ENCODE measurements around the gene PSME2. TPM values are rescaled to one million over a fixed set of nuclear protein-coding genes. Genes with fewer than 3 reads are reported as not detected.

The PSME2 gene
- total RNA-seq, 1 donor from 2014 or later = 124 TPM

DNA sequence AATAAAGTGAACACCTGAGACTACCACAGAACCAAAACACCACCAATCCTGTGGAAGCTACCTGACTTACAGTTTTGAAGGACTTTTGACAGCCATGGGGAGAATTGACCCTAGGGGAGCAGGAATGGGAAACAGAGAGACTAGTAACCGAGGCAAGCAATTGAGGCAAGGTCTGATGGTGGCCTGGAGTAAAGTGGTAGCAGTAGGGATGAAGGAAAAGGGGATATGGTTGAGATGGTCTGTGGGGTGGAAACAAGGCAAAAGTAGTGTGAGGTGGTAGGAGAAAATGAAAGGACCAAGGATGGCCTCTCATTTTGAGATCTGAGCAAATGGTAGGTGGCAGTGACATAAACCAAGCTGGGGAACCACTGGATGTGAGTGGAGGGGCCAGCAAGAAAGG, 10.4 kb upstream of the PSME2 start:
- ATAC-seq (no peak), DNase-seq (ENCODE audit: low spot score) (no peak)

DNA sequence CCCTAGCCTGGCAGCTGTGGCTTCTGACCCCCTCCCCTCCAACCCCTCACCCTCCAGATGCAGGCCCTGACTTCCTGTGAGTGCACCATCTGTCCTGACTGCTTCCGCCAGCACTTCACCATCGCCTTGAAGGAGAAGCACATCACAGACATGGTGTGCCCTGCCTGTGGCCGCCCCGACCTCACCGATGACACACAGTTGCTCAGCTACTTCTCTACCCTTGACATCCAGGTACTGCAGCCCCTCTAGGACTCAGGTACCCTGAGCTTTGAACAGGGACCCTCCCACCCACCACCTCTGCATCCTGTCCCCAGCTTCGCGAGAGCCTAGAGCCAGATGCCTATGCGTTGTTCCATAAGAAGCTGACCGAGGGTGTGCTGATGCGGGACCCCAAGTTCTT, 8.7 kb upstream of the PSME2 start:
- ATAC-seq (no peak), DNase-seq (ENCODE audit: low spot score) (no peak)

GRCh38 chr14:24151404-24152080, 5.1 kb upstream of the PSME2 start:
- DNase-seq (ENCODE audit: low spot score) (no peak), ATAC-seq (no peak)

- DNase-seq (ENCODE audit: low spot score) = no peak
Measured at GRCh38 chr14:24150993-24151392, 4.6 kb upstream of the PSME2 start.

DNA sequence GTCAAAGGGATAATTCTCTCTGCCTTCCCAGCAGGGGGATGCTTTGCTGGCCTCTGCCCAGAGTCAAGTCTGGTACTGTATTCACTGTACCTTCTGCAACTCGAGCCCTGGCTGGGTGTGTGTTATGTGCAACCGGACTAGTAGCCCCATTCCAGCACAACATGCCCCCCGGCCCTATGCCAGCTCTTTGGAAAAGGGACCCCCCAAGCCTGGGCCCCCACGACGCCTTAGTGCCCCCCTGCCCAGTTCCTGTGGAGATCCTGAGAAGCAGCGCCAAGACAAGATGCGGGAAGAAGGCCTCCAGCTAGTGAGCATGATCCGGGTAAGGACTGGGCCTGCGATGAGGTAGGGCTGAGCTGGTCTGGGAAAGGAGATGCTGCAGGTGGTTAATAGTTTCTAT, 4.2 kb upstream of the PSME2 start:
- ATAC-seq (no peak), DNase-seq (ENCODE audit: low spot score) (no peak)

More at GRCh38 chr14:24150993-24151392, 4.6 kb upstream of the PSME2 start:
- no peak for ATAC-seq

GRCh38 chr14:24150061-24150460, 3.7 kb upstream of the PSME2 start:
- DNase-seq (ENCODE audit: low spot score) (no peak), ATAC-seq (no peak)

DNA sequence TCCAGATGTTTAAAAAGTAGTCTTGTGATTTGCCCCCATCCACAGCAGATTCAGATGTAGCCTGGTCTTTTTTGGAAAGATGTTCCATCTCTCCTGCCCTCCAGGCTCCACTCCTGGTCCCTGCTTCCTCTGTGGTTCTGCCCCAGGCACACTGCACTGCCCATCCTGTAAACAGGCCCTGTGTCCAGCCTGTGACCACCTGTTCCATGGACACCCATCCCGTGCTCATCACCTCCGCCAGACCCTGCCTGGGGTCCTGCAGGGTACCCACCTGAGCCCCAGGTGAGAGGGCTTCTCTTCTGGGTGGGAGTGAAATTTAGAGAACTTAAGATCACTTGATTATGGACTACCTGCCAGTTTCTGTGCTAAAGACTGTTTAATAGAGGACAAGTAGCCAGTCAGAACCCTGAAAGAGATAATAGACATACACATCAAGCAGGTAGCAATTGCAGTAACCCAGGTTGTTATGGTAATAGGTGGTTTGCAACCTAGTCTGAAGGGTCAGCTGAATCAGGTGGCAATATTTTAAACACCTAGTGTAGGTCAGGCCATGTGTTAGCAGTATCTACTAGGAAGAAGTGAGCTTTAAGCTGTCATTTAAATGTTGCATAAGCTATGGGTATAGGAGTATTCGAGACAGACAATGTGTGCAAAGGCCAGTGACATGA, 3.0 kb upstream of the PSME2 start:
- ATAC-seq (no peak), DNase-seq (ENCODE audit: low spot score) (no peak)

DNA sequence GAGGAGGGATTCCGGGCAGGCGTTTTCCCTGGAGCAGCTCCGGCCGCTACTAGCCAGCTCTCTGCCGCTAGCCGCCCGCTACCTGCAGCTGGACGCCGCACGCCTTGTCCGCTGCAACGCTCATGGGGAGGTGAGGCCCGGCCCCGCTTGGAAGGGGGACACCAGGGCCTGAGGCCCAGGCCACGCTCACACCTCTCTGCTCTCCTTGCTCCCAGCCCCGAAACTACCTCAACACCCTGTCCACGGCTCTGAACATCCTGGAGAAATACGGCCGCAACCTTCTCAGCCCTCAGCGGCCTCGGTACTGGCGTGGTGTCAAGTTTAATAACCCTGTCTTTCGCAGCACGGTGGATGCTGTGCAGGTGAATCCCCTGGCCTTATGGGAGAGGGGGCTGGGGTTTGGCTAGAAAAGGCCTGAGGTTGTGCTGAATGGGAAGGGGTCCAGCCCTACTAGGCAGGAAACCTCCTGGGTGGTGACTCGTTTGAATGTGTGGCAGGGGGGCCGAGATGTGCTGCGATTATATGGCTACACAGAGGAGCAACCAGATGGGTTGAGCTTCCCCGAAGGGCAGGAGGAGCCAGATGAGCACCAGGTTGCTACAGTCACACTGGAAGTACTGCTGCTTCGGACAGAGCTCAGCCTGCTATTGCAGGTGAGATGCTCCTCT, 1.5 kb upstream of the PSME2 start:
- DNase-seq (ENCODE audit: low spot score) = no peak

DNA sequence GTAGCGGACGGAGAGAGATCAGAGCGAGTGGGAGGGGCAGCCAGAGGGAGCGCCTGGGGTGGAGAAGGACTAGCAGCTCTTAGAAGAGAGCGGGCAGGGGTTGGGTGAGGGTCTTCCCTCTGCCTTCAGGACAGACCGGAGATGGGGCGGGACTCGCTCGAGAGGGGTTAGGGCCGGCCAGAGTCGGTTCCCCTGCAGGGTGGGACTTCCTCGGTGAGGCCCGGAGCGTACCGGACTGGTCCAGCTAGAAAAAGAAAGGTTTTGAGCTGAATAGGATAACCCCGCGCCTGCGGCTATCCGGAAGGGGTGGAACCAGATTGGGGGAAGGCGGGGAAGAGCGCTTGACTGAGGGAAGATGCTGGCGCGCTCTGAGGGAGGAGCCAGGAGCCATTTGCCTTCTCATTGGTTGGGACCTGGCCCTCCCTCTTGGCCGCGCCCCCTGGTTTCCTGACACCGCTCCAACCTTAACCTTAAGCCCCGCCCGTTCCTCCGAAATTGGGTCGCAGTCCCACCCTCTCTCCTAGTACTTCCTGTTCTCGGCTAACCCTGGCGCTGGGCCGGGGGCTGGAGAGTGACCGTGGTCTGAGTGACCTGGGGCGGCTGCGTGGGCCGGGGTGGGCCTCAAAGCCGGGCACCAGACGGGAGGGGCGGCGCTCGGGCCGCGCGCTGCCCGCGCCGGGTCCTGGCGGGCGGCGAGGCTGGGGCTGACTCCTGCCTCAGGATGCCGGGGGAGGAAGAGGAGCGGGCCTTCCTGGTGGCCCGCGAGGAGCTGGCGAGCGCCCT, 759 bp upstream of the PSME2 start, which contains the start of gene RNF31:
RNF31 (plus strand) TSS at position 521 of the 783 bp plus-strand sequence; CDS start at position 722, 201 bp downstream.
- DNase-seq (ENCODE audit: low spot score) = peak; percentile 98
- ATAC-seq = peak; percentile 87

More for the DNA sequence above, 1.5 kb upstream of the PSME2 start:
- peak; percentile 0 for ATAC-seq

DNA sequence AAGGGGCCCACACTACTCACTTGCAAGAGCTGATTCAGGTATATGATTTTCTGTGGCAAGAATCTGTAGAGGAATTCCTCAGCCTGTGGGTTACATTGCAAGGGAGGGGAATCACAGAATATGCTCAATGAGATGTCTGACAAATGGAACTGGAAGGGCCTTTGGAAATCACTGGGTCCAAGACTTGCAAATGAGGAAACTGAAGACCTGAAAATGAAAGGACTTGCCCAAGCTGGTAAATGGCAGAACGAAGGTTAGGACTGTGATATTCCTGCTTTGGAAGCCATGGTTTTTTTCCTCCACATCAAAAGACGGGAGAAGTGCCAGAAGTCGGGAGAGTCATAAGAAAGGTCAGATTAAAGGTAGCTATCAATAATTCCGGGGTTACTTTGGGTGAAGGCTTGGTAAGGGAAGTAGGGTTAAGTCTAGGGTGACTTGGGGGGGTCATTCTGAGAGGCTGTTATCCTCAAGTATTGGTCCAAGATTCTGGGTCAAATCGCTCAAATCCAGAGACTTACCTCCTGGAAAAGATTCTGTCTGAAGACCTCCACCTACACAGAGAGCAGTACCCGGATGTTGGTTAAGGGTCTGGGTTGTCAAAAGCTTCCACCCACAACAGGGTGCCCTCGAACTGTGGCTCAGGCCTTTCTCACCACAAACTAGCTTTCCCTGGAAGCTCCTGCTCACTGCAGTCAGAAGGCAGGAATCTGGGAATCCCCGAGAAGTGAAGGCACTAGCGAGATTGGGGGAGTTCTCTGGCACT, 539 bp downstream of the PSME2 start:
- no peak for ATAC-seq
- DNase-seq (ENCODE audit: low spot score) = no peak

- ATAC-seq (no peak), DNase-seq (ENCODE audit: low spot score) (no peak)
Measured at GRCh38 chr14:24145219-24145618, 1.2 kb downstream of the PSME2 start.

DNA sequence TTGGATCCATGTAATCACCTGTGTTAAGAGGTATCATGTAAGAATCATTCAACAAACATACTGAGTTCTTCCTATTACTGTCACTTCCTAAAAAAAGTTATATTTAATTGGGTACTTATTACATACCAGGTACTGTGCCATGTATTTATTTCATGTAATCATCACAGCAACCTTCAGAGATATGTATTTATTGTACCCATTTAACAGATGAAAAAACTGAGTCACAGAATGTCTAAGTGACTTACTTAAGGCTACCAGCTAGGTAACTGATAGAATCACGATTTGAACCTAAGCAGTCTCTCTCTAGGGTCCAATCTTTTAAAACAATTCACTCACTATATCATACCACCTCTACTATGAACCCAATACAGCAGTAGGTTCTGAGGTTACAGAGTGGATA, 2.0 kb downstream of the PSME2 start:
- ATAC-seq = no peak
- no peak for DNase-seq (ENCODE audit: low spot score)

DNA sequence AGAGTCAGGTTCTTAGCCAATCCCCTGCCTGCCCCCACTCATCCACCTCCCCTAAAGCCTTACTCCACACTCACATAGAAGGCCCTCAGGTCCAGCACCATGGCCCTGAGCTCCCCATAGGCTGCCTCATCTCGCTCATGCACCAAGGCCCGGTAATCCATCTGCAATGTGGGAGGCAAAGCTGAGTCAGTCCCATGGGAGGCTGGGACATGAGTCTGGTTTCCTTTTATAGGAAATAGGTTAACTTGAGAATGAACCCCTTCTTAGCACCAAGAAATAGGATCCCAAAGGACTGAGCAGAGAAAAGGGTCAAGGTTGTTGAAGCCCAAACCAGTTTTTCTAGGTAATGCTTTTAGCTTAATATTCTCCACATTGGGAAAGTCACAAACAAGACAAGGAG, 2.9 kb downstream of the PSME2 start:
- ATAC-seq (no peak), DNase-seq (ENCODE audit: low spot score) (no peak)

- DNase-seq (ENCODE audit: low spot score) (peak; percentile 100), ATAC-seq (peak; percentile 86)
Measured at GRCh38 chr14:24141097-24141880, 5.1 kb downstream of the PSME2 start, which contains the start of gene EMC9. Gene EMC9, minus strand, starts transcription at chr14:24141591. Its CDS starts 287 bp downstream, at chr14:24141304.

- DNase-seq (ENCODE audit: low spot score) (no peak), ATAC-seq (no peak)
Measured at GRCh38 chr14:24139272-24139934, 7.0 kb downstream of the PSME2 start.

- DNase-seq (ENCODE audit: low spot score) = no peak
- ATAC-seq = no peak
Measured at GRCh38 chr14:24138396-24139271, 7.8 kb downstream of the PSME2 start.

DNA sequence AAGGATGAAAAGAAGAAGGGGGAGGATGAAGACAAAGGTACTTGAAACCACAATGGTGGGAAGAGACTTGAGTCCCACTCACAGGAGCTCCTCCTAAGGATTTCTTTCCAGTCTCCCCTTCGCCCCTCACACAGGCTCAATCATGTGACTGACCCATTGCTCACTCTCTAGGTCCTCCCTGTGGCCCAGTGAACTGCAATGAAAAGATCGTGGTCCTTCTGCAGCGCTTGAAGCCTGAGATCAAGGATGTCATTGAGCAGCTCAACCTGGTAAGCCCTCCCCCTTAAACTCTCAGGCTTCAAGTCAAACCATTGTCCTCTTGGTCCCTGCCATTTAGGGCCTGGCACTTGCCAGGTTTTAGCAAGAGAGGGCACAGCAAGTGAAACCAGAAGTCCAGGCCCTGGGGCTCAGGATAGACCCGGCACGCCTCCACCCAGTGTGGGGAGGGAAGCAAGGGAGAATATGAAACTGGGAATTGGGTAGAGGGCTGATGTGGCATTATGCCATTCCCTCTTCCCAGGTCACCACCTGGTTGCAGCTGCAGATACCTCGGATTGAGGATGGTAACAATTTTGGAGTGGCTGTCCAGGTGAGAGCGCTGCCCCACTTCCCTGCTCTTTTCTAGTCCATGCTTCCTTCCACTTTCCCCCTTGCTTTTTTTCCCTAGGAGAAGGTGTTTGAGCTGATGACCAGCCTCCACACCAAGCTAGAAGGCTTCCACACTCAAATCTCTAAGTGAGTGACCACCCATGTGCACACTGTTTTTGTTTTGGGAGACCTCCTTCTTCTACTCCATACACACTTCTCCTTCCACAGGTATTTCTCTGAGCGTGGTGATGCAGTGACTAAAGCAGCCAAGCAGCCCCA, 8.6 kb downstream of the PSME2 start:
- ATAC-seq = no peak
- no peak for DNase-seq (ENCODE audit: low spot score)

Data from left lobe of liver (tissue), 2 donors.